Heart left ventricle (tissue), 16 donors: ENCODE measurements around the gene FANCM. TPM values are rescaled to one million over a fixed set of nuclear protein-coding genes. Genes with fewer than 3 reads are reported as not detected.

Experiments used
- ATAC-seq, 4 donors: fragments of 200-7000 bp; cut with Tn5 transposase; one replicate each; pipeline ENCODE4 v1.9.1; 2020 to 2022; ENCODE audit warnings: moderate library complexity in 4 of 4, mild to moderate bottlenecking in 3 of 4, moderate number of reproducible peaks in 1 of 4
- DNase-seq, 5 donors: peaks; one replicate each; pipeline ENCODE4 v3.0.0-alpha.2; 2020
- H3K27ac ChIP-seq, 12 donors: fragments of 200-600 bp; sonication (generic) in 4 of 12; one replicate each; pipeline versions ENCODE4 v1.5.0 to v1.8.0; 2016 to 2022; ENCODE audit warnings: mild to moderate bottlenecking in 2 of 12
- H3K27me3 ChIP-seq, 9 donors: fragments of 200-600 bp; sonication (generic) in 2 of 9; one replicate each; pipeline versions ENCODE4 v1.5.1 to v1.8.0; 2016 to 2022; ENCODE audit warnings: mild to moderate bottlenecking in 3 of 9
- H3K36me3 ChIP-seq, 9 donors: fragments of 200-600 bp; sonication (generic) in 2 of 9; one replicate each; pipeline versions ENCODE4 v1.5.0 to v1.8.0; 2018 to 2022; ENCODE audit warnings: mild to moderate bottlenecking in 2 of 9
- H3K4me1 ChIP-seq, 12 donors: fragments of 200-600 bp; sonication (generic) in 4 of 12; one replicate each; pipeline versions ENCODE4 v1.5.0 to v1.8.0; 2016 to 2022; ENCODE audit warnings: mild to moderate bottlenecking in 3 of 12
- H3K4me3 ChIP-seq, 12 donors: fragments of 200-600 bp; sonication (generic) in 4 of 12; one replicate each; pipeline versions ENCODE4 v1.5.0 to v1.8.0; 2017 to 2022; ENCODE audit warnings: mild to moderate bottlenecking in 9 of 12, moderate library complexity in 4 of 12
- H3K9me3 ChIP-seq, 12 donors: fragments of 200-600 bp; sonication (generic) in 4 of 12; one replicate each; pipeline versions ENCODE4 v1.5.0 to v1.8.0; 2016 to 2022; ENCODE audit warnings: mild to moderate bottlenecking in 1 of 12
- POLR2A ChIP-seq, 2 donors: fragments of 450-650 bp; IDR thresholded peaks; one replicate each; pipeline ENCODE4 v1.6.1; 2017; ENCODE audit warnings: antibody characterized with exemption in 2 of 2, mild to moderate bottlenecking in 2 of 2, moderate library complexity in 2 of 2
- WGBS, 4 donors: extraction: QIAGEN DNeasy Blood & Tissue Kit in 2 of 4; methylation state at CpG; one replicate each; pipeline versions ENCODE4 v1.1.5 to v1.1.7; 2013 to 2018; 5-methylcytosine and 5-hydroxymethylcytosine counted together
- intact Hi-C, 10 donors: fragments of 100-400 bp; cut with DNase I; formaldehyde crosslinking; loops; one replicate each; pipeline versions ENCODE4 v1.11.1 to v1.14.2; 2022
- polyA plus RNA-seq, 2 donors: library from polyadenylated mRNA; stranded (reverse); fragments of 200-250 nt; gene quantifications; one replicate each; pipeline ENCODE4 v1.2.3, GENCODE V29; 2013
- total RNA-seq, 9 donors: library from RNA; depleted of rRNA in 2 of 9; stranded (reverse); fragments of >200 nt in 2 of 9; fragmentation: NEBNext Ultra II Directional in 3 of 9; extraction: Animal tissue kit (Norgen Biotek cat#: 25700) in 3 of 9; gene quantifications; one replicate each; pipeline versions ENCODE4 v1.1.0 to v1.2.4, GENCODE V29; 2016 to 2023
- TF ChIP-seq, protein P1 (sequence below), 12 donors: fragments of 200-600 bp; sonication (generic) in 4 of 12; IDR thresholded peaks; one replicate each; pipeline versions ENCODE4 v1.5.0 to v1.8.0; 2018 to 2022; ENCODE audit warnings: antibody characterized with exemption in 12 of 12, mild to moderate bottlenecking in 5 of 12
- donor health status: ischemic (EF 13 %, LVEDD 7.1; RV severe dilation, severe dysfunction).
- donor health status: healthy with polysubstance abuse.
- donor health status: DM: no; HTN: yes; CAD: no.
- donor health status: DM: no; HTN: no; CAD: no.
- donor health status: ischemic (EF 25% LVEDD 6.9; RV normal size, moderate dysfunction).
- donor health status: ischemic (EF 25% LVEDD 5.7; RV mildly dilated, moderate dysfunction).
- donor health status: healthy.
- donor health status: DM: yes; HTN: yes; CAD: no.
- donor health status: ischemic (EF 35%, LVEDD 5.7; RV mildly dilated, moderate dysfunction).
- donor health status: nonischemic (EF 11% LVEDD 7.7; RV severe dilation, severe dysfunction).
- donor health status: DM: yes; HTN: yes; CAD: no.
- donor health status: PGD.
- donor health status: ischemic (EF 29% LVEDD 5.4; RV normal size, mild dysfunction).
- donor health status: nonischemic (EF 23%, LVEDD 6.1; RV moderate dilation, normal function).

FANCM gene
- total and polyA plus RNA-seq, 11 donors, result 1.4 to 4.5 (median 3.1) TPM

- H3K36me3 ChIP-seq, result peaks cover 0 to 100% (median 96%) of the 10 kb centered on the region in 9 donors
- H3K27ac ChIP-seq, result no peak overlapping the region
- DNase-seq (no peak), ATAC-seq (no peak)
- H3K4me1 ChIP-seq, result no peaks in the 10 kb centered on the region
- WGBS, 4 donors, result 71 to 87% (median 76%) methylated on average over 1 of the region's 1 CpG
- TF ChIP-seq, protein P1, sequence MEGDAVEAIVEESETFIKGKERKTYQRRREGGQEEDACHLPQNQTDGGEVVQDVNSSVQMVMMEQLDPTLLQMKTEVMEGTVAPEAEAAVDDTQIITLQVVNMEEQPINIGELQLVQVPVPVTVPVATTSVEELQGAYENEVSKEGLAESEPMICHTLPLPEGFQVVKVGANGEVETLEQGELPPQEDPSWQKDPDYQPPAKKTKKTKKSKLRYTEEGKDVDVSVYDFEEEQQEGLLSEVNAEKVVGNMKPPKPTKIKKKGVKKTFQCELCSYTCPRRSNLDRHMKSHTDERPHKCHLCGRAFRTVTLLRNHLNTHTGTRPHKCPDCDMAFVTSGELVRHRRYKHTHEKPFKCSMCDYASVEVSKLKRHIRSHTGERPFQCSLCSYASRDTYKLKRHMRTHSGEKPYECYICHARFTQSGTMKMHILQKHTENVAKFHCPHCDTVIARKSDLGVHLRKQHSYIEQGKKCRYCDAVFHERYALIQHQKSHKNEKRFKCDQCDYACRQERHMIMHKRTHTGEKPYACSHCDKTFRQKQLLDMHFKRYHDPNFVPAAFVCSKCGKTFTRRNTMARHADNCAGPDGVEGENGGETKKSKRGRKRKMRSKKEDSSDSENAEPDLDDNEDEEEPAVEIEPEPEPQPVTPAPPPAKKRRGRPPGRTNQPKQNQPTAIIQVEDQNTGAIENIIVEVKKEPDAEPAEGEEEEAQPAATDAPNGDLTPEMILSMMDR (IDR thresholded peaks at IDR 0.05), result no peak
- TF ChIP-seq POLR2A (IDR thresholded peaks at IDR 0.05), result no peak
- H3K27me3 ChIP-seq, result no peaks in the 10 kb centered on the region
- no peaks in the 10 kb centered on the region for H3K9me3 ChIP-seq
- intact Hi-C loops, result no loop called here
- no peak overlapping the region for H3K4me3 ChIP-seq
These were observed 15.6 kb upstream of the FANCM start for GRCh38 chr14:45120096-45120495.

DNA sequence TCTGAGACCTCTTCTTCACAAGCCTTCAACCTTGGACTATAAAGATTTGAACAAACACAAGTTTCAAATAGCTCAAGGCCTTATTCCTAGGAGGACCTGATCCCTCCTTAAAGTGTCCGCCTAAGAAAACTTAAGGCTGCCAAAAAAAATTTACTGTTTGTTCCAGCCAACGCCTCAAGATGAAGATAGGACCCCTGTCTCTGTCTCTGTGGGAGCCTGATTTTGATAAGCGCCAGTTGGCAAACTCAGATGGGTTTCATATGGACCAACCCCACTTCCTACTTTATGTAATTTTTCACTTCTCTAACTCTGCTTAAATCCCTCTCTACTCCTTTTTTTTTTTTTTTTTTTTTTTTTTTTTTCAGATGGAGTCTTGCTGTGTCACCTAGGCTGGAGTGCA is 12.5 kb upstream of the FANCM start:
- TF ChIP-seq POLR2A (IDR thresholded peaks at IDR 0.05), result no peak
- TF ChIP-seq, protein P1 (IDR thresholded peaks at IDR 0.05), result no peak
- Histone ChIP-seq H3K27me3 (no peaks in the 10 kb centered on the region), H3K36me3 (peaks cover 0 to 97% (median 95%) of the 10 kb centered on the region in 9 donors), H3K4me1 (no peaks in the 10 kb centered on the region), H3K27ac (no peak overlapping the region), H3K4me3 (no peak overlapping the region), H3K9me3 (no peaks in the 10 kb centered on the region)
- intact Hi-C loops, result no loop called here
- WGBS, 4 donors, result 87 to 95% (median 89%) methylated on average over 3 of the region's 3 CpGs
- DNase-seq (no peak), ATAC-seq (no peak)

- ATAC-seq, result no peak
These were observed 10.0 kb upstream of the FANCM start for GRCh38 chr14:45125754-45126153.

GRCh38 chr14:45128963-45129629 is 6.6 kb upstream of the FANCM start:
- no peak for ATAC-seq
- peaks cover 0 to 57% (median 50%) of the 10 kb centered on the region in 9 donors for H3K36me3 ChIP-seq
- H3K9me3 ChIP-seq, result no peaks in the 10 kb centered on the region
- no peak for DNase-seq
- intact Hi-C loops, result no loop called here
- no peaks in the 10 kb centered on the region for H3K27me3 ChIP-seq
- H3K4me1 ChIP-seq, result peaks cover 0 to 40% (median 22%) of the 10 kb centered on the region in 12 donors
- 19 to 58% (median 50%) methylated on average over 1 of the region's 1 CpG for WGBS, 4 donors
- H3K27ac ChIP-seq, result peak overlapping the region in 2 of 12 donors; percentile 4 to 35
- TF ChIP-seq, protein P1 (IDR thresholded peaks at IDR 0.05), result no peak
- no peak for TF ChIP-seq POLR2A (IDR thresholded peaks at IDR 0.05)
- no peak overlapping the region for H3K4me3 ChIP-seq

More at GRCh38 chr14:45125754-45126153, 10.0 kb upstream of the FANCM start:
- no peak overlapping the region for H3K4me3 ChIP-seq
- no peaks in the 10 kb centered on the region for H3K27me3 ChIP-seq
- H3K27ac ChIP-seq, result no peak overlapping the region
- TF ChIP-seq, protein P1 (IDR thresholded peaks at IDR 0.05), result no peak
- no peak for TF ChIP-seq POLR2A (IDR thresholded peaks at IDR 0.05)
- no peak for DNase-seq
- H3K4me1 ChIP-seq, result peaks cover 0 to 17% (median 9%) of the 10 kb centered on the region in 12 donors
- peaks cover 0 to 91% (median 84%) of the 10 kb centered on the region in 9 donors for H3K36me3 ChIP-seq
- intact Hi-C loops, result no loop called here
- 88 to 97% (median 97%) methylated on average over 2 of the region's 2 CpGs for WGBS, 4 donors
- no peaks in the 10 kb centered on the region for H3K9me3 ChIP-seq
